CD4-positive, alpha-beta memory T cell (primary cell): ENCODE data around the gene RPRML. TPM values are rescaled to one million over a fixed set of nuclear protein-coding genes. Genes with fewer than 3 reads are reported as not detected.
"Not testable (repeated sequence)": the region's sequence is repeated elsewhere in the genome, so short reads cannot be mapped to it uniquely, and the experiment has no call there.

Experiments used
- CTCF ChIA-PET: fragments of 350-600 bp; sonication (Branson Sonifier 250); formaldehyde crosslinking; loops from one replicate; lab custom pipeline; 2021; ENCODE audit warnings: inconsistent platforms; ENCODE audit not compliant: partially characterized antibody; lab: Charles Lee
- POLR2A ChIA-PET: fragments of 350-600 bp; sonication (Branson Sonifier 250); formaldehyde crosslinking; loops from one replicate; lab custom pipeline; 2021; ENCODE audit not compliant: partially characterized antibody; lab: Charles Lee
- DNase-seq, 5 donors: peaks; one replicate each; pipeline versions ENCODE4 v3.0.0 to v3.0.0-alpha.2; 2020 to 2022; ENCODE audit warnings: mixed read lengths in 1 of 5
- H3K27ac ChIP-seq: one replicate; pipeline ENCODE4 v1.7.0; 2013; ENCODE audit warnings: low read depth, low read length
- H3K27me3 ChIP-seq: 2 replicates; pipeline ENCODE4 v1.7.0; 2013; ENCODE audit warnings: mild to moderate bottlenecking, low read length, moderate library complexity; ENCODE audit not compliant: insufficient read depth
- H3K36me3 ChIP-seq: 2 replicates; pipeline ENCODE4 v1.7.0; 2013; ENCODE audit warnings: mild to moderate bottlenecking, low read length, moderate library complexity; ENCODE audit not compliant: insufficient read depth
- H3K4me1 ChIP-seq: 2 replicates; pipeline ENCODE4 v1.7.0; 2013; ENCODE audit warnings: mild to moderate bottlenecking, low read length, moderate library complexity; ENCODE audit not compliant: insufficient read depth
- H3K4me3 ChIP-seq, 2 donors: one replicate each; pipeline ENCODE4 v1.7.0; 2013; ENCODE audit warnings: low read length in 2 of 2, mild to moderate bottlenecking in 1 of 2
- H3K9me3 ChIP-seq, 2 donors: one replicate each; pipeline ENCODE4 v1.7.0; 2013; ENCODE audit warnings: low read length in 2 of 2, control low read depth in 1 of 2; ENCODE audit not compliant: control insufficient read depth in 1 of 2
- H3K27ac Mint-ChIP-seq, 7 donors: one replicate each; pipeline ENCODE4 v1.8.0; 2020 to 2021; ENCODE audit warnings: mixed read lengths in 7 of 7, mild to moderate bottlenecking in 6 of 7, inconsistent platforms in 3 of 7, moderate library complexity in 3 of 7
- H3K27me3 Mint-ChIP-seq, 2 donors: one replicate each; pipeline ENCODE4 v1.8.0; 2020 to 2021; ENCODE audit warnings: mixed read lengths in 2 of 2
- H3K36me3 Mint-ChIP-seq, 2 donors: one replicate each; pipeline ENCODE4 v1.8.0; 2020 to 2021; ENCODE audit warnings: mixed read lengths in 2 of 2, inconsistent platforms in 1 of 2, mild to moderate bottlenecking in 1 of 2
- H3K4me1 Mint-ChIP-seq, 4 donors: one replicate each; pipeline ENCODE4 v1.8.0; 2020 to 2021; ENCODE audit warnings: mixed read lengths in 4 of 4, mild to moderate bottlenecking in 1 of 4
- H3K4me3 Mint-ChIP-seq, 8 donors: one replicate each; pipeline ENCODE4 v1.8.0; 2020 to 2021; ENCODE audit warnings: mixed read lengths in 8 of 8, mild to moderate bottlenecking in 7 of 8, moderate library complexity in 6 of 8, inconsistent platforms in 3 of 8
- H3K9me3 Mint-ChIP-seq, 8 donors: one replicate each; pipeline ENCODE4 v1.8.0; 2020 to 2021; ENCODE audit warnings: mixed read lengths in 8 of 8, mild to moderate bottlenecking in 5 of 8, inconsistent platforms in 3 of 8, moderate library complexity in 1 of 8
- intact Hi-C: fragments of 100-400 bp; cut with micrococcal nuclease; formaldehyde crosslinking; loops from one replicate; pipeline ENCODE4 v1.15.1; 2023
- polyA plus RNA-seq, 2 donors: library from polyadenylated mRNA; unstranded; fragments of 300-500 nt; fragmentation: Illumina TruSeq; gene quantifications; one replicate each; pipeline ENCODE4 v1.2.3, GENCODE V29; 2021
- total RNA-seq, 2 experiments: library from RNA; stranded (reverse); gene quantifications; one replicate each; pipeline ENCODE4 v1.2.3, GENCODE V29; 2021

RPRML gene
- total and polyA plus RNA-seq, 4 experiments from 2014 or later: not detected

DNA sequence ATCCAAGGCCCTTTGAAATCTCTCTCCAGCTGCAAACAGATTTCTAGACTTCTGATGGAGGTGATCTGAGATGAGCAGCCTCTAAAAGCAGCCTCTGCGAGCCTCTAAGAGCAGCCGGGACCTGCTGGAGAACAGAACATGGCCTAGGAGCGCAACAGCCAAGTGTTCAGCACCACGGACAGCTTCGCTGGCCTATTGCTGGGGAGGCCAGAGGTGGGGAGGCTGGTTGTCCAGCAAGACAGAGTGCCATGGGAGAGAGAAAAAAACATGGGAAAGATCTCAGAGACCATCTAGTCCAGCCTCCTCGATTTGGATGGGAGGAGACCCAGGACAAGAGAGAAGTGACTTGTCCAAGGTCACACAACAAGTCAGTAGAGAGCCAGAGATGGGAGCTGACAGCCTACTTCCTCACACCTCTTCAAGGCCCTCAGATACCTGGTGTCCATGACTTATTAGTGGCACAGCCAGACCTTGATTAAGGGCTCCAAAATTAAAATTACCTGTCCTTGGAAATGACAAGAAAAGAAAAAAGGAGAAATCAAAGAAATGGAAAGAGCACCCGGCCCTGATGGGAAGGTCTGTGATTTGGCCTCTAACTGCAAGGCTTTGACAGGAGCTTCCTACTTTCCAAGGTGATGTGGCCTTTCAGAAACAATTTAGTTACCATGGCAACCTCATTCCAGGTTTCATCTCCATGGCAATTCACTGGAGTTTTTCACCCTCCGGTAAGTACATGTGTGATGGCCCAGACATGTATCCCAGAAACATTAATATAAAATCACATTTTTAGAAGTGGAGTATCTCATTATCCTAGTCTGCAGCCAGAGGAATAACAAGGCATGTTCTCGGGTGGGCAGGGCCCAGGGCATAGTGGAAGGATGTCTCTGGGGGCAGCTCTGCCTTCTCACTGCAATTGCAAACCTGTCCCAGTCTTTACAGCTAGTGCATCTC is 14.5 kb downstream of the RPRML start:
- H3K4me1 Mint-ChIP-seq: peaks cover 4 to 5% (median 4%) of the 10 kb centered on the region in 4 donors
- no peak for DNase-seq
- CTCF ChIA-PET: no interaction called here

GRCh38 chr17:46963571-46963970 is 15.5 kb downstream of the RPRML start:
- Mint-ChIP-seq H3K36me3 (peaks cover 16 to 48% of the 10 kb centered on the region in 2 donors), H3K4me1 (peaks cover 4 to 5% (median 4%) of the 10 kb centered on the region in 4 donors), H3K4me3 (no peak overlapping the region), H3K9me3 (peaks cover 0 to 5% (median 4%) of the 10 kb centered on the region in 8 donors), H3K27ac (no peak overlapping the region), H3K27me3 (peaks cover 0 to 2% of the 10 kb centered on the region in 2 donors)
- Histone ChIP-seq H3K4me1 (peaks cover 6% of the 10 kb centered on the region), H3K36me3 (no peaks in the 10 kb centered on the region), H3K4me3 (no peak overlapping the region), H3K27me3 (no peaks in the 10 kb centered on the region), H3K27ac (no peak overlapping the region), H3K9me3 (no peaks in the 10 kb centered on the region)
- ChIA-PET POLR2A (interaction anchor here (0.7 kb wide), 1 partner anchor 660 kb away, joined by 3 read pairs; no protein-coding TSS in a partner anchor), CTCF (interaction anchor here (0.7 kb wide), 1 partner anchor 375 kb away, joined by 3 read pairs; no protein-coding TSS in a partner anchor)
- intact Hi-C loops: no loop called here
- no peak for DNase-seq

More for the DNA sequence above, 14.5 kb downstream of the RPRML start:
- H3K4me1 ChIP-seq: peaks cover 6% of the 10 kb centered on the region
- Mint-ChIP-seq H3K27me3 (peaks cover 0 to 2% of the 10 kb centered on the region in 2 donors), H3K4me3 (no peak overlapping the region), H3K36me3 (peaks cover 18 to 47% of the 10 kb centered on the region in 2 donors), H3K27ac (no peak overlapping the region), H3K9me3 (peaks cover 0 to 5% (median 4%) of the 10 kb centered on the region in 8 donors)
- POLR2A ChIA-PET: no interaction called here
- H3K36me3 ChIP-seq: no peaks in the 10 kb centered on the region
- no peak overlapping the region for H3K27ac ChIP-seq
- no peaks in the 10 kb centered on the region for H3K9me3 ChIP-seq
- intact Hi-C loops: no loop called here
- no peak overlapping the region for H3K4me3 ChIP-seq
- H3K27me3 ChIP-seq: no peaks in the 10 kb centered on the region

- H3K4me3 ChIP-seq: no peak overlapping the region
- POLR2A ChIA-PET: interaction anchor here (0.7 kb wide), 2 partner anchors 120 to 768 kb away, joined by 3 to 4 read pairs; no protein-coding TSS in a partner anchor
- no peak overlapping the region for H3K27ac ChIP-seq
- no peaks in the 10 kb centered on the region for H3K36me3 ChIP-seq
- no peak for DNase-seq
- H3K9me3 ChIP-seq: no peaks in the 10 kb centered on the region
- intact Hi-C loops: no loop called here
- no peaks in the 10 kb centered on the region for H3K27me3 ChIP-seq
- peaks cover 0 to 5% (median 4%) of the 10 kb centered on the region in 8 donors for H3K9me3 Mint-ChIP-seq
- CTCF ChIA-PET: no interaction called here
- H3K36me3 Mint-ChIP-seq: peaks cover 7 to 47% of the 10 kb centered on the region in 2 donors
- H3K27ac Mint-ChIP-seq: no peak overlapping the region
- peaks cover 6% of the 10 kb centered on the region for H3K4me1 ChIP-seq
- H3K27me3 Mint-ChIP-seq: no peaks in the 10 kb centered on the region
- peak overlapping the region in 1 of 8 donors; percentile 11 for H3K4me3 Mint-ChIP-seq
- peaks cover 4 to 5% (median 4%) of the 10 kb centered on the region in 4 donors for H3K4me1 Mint-ChIP-seq
Measured at GRCh38 chr17:46962374-46962790, 16.7 kb downstream of the RPRML start.

GRCh38 chr17:46960152-46960551 is 18.9 kb downstream of the RPRML start:
- no peak for DNase-seq

GRCh38 chr17:46958041-46958591 is 20.9 kb downstream of the RPRML start:
- H3K27ac Mint-ChIP-seq: no peak overlapping the region

More at GRCh38 chr17:46960152-46960551, 18.9 kb downstream of the RPRML start:
- H3K9me3 Mint-ChIP-seq: peaks cover 0 to 5% (median 4%) of the 10 kb centered on the region in 8 donors
- no peaks in the 10 kb centered on the region for H3K9me3 ChIP-seq
- H3K4me1 Mint-ChIP-seq: peaks cover 4 to 5% (median 4%) of the 10 kb centered on the region in 4 donors
- peaks cover 9 to 46% of the 10 kb centered on the region in 2 donors for H3K36me3 Mint-ChIP-seq
- no peak overlapping the region for H3K27ac ChIP-seq
- intact Hi-C loops: no loop called here
- H3K4me1 ChIP-seq: peaks cover 6% of the 10 kb centered on the region
- H3K4me3 Mint-ChIP-seq: peak overlapping the region in 1 of 8 donors; percentile 55
- H3K4me3 ChIP-seq: no peak overlapping the region
- H3K36me3 ChIP-seq: peaks cover 4% of the 10 kb centered on the region
- no peak overlapping the region for H3K27ac Mint-ChIP-seq
- no peaks in the 10 kb centered on the region for H3K27me3 Mint-ChIP-seq
- POLR2A ChIA-PET: no interaction called here
- CTCF ChIA-PET: interaction anchor here (0.6 to 1.7 kb wide), 2 partner anchors 19 to 137 kb away, joined by 3 read pairs; no protein-coding TSS in a partner anchor
- no peaks in the 10 kb centered on the region for H3K27me3 ChIP-seq

GRCh38 chr17:46953191-46953590 is 25.9 kb downstream of the RPRML start:
- H3K27ac ChIP-seq, POLR2A ChIA-PET, H3K27me3 ChIP-seq, H3K9me3 ChIP-seq, H3K4me3 ChIP-seq, H3K36me3 ChIP-seq, H3K9me3 Mint-ChIP-seq, H3K4me1 Mint-ChIP-seq, intact Hi-C loops, H3K4me3 Mint-ChIP-seq, H3K27me3 Mint-ChIP-seq, DNase-seq, H3K4me1 ChIP-seq, H3K27ac Mint-ChIP-seq: not testable (repeated sequence)
- CTCF ChIA-PET: interaction anchor here (3.5 kb wide), 1 partner anchor 11 kb away, joined by 22 read pairs; no protein-coding TSS in a partner anchor
- peaks cover 13 to 22% of the 10 kb centered on the region in 2 donors for H3K36me3 Mint-ChIP-seq

More at GRCh38 chr17:46958041-46958591, 20.9 kb downstream of the RPRML start:
- peaks cover 4 to 5% (median 4%) of the 10 kb centered on the region in 4 donors for H3K4me1 Mint-ChIP-seq
- Histone ChIP-seq H3K4me1 (peaks cover 6% of the 10 kb centered on the region), H3K27ac (no peak overlapping the region), H3K9me3 (no peaks in the 10 kb centered on the region), H3K27me3 (no peaks in the 10 kb centered on the region), H3K36me3 (peaks cover 4% of the 10 kb centered on the region), H3K4me3 (no peak overlapping the region)
- intact Hi-C loops: no loop called here
- H3K36me3 Mint-ChIP-seq: peaks cover 9 to 40% of the 10 kb centered on the region in 2 donors
- no peak for DNase-seq
- POLR2A ChIA-PET: no interaction called here
- peaks cover 0 to 5% (median 4%) of the 10 kb centered on the region in 8 donors for H3K9me3 Mint-ChIP-seq
- H3K4me3 Mint-ChIP-seq: no peak overlapping the region
- CTCF ChIA-PET: no interaction called here
- H3K27me3 Mint-ChIP-seq: no peaks in the 10 kb centered on the region

GRCh38 chr17:46952115-46952514 is 26.9 kb downstream of the RPRML start:
- Histone ChIP-seq H3K36me3 (peaks cover 4% of the 10 kb centered on the region), H3K27ac (no peak overlapping the region), H3K9me3 (no peaks in the 10 kb centered on the region), H3K4me3 (no peak overlapping the region), H3K27me3 (no peaks in the 10 kb centered on the region), H3K4me1 (no peaks in the 10 kb centered on the region)
- Mint-ChIP-seq H3K4me1 (no peaks in the 10 kb centered on the region), H3K27ac (peak overlapping the region in 1 of 7 donors; percentile 66), H3K9me3 (no peaks in the 10 kb centered on the region), H3K27me3 (peaks cover 0 to 1% of the 10 kb centered on the region in 2 donors), H3K36me3 (peaks cover 10 to 12% of the 10 kb centered on the region in 2 donors), H3K4me3 (no peak overlapping the region)
- CTCF ChIA-PET: interaction anchor here (1.0 to 3.5 kb wide), 2 partner anchors 10 to 13 kb away, joined by 3 to 22 read pairs; no protein-coding TSS in a partner anchor
- intact Hi-C loops: no loop called here
- DNase-seq: no peak
- POLR2A ChIA-PET: no interaction called here
